ENCODE data around the gene TNFRSF6B.

TNFRSF6B gene

GRCh38 chr20:63690898-63691710 lies 5.3 kb upstream of the TNFRSF6B start:
- no peak for DNase-seq
- H3K36me3 ChIP-seq = peaks cover 2% of the 10 kb centered on the region
- H3K27me3 ChIP-seq = no peaks in the 10 kb centered on the region
- H3K9me3 ChIP-seq = no peaks in the 10 kb centered on the region
- H3K4me1 ChIP-seq = no peaks in the 10 kb centered on the region
- TF ChIP-seq CTCF (IDR thresholded peaks at IDR 0.05; ENCODE audit: low read depth, low read length) = no peak
- no peak overlapping the region for H3K4me3 ChIP-seq (ENCODE audit: low read depth, low read length)

GRCh38 chr20:63691711-63692435 lies 4.6 kb upstream of the TNFRSF6B start:
- no peak for DNase-seq
- Histone ChIP-seq H3K36me3 (no peaks in the 10 kb centered on the region; the same call in 1 of the 2 replicates), H3K27me3 (no peaks in the 10 kb centered on the region), H3K4me1 (peaks cover 4% of the 10 kb centered on the region), H3K4me3 (ENCODE audit: low read depth, low read length) (no peak overlapping the region), H3K9me3 (no peaks in the 10 kb centered on the region)
- no peak for TF ChIP-seq CTCF (IDR thresholded peaks at IDR 0.05; ENCODE audit: low read depth, low read length)

GRCh38 chr20:63692436-63693082 lies 3.9 kb upstream of the TNFRSF6B start:
- Histone ChIP-seq H3K9me3 (no peaks in the 10 kb centered on the region), H3K4me1 (peaks cover 10% of the 10 kb centered on the region), H3K27me3 (no peaks in the 10 kb centered on the region), H3K4me3 (ENCODE audit: low read depth, low read length) (no peak overlapping the region), H3K36me3 (no peaks in the 10 kb centered on the region; the same call in 1 of the 2 replicates)
- TF ChIP-seq CTCF (IDR thresholded peaks at IDR 0.05; ENCODE audit: low read depth, low read length) = no peak
- DNase-seq = no peak

- TF ChIP-seq CTCF (IDR thresholded peaks at IDR 0.05; ENCODE audit: low read depth, low read length) = no peak
- Histone ChIP-seq H3K36me3 (no peaks in the 10 kb centered on the region; the same call in 1 of the 2 replicates), H3K27me3 (no peaks in the 10 kb centered on the region), H3K9me3 (no peaks in the 10 kb centered on the region), H3K4me3 (ENCODE audit: low read depth, low read length) (no peak overlapping the region), H3K4me1 (peaks cover 17% of the 10 kb centered on the region)
- no peak for DNase-seq
These were observed 3.2 kb upstream of the TNFRSF6B start for GRCh38 chr20:63693083-63693732.

- no peaks in the 10 kb centered on the region for H3K9me3 ChIP-seq
- no peak for TF ChIP-seq CTCF (IDR thresholded peaks at IDR 0.05; ENCODE audit: low read depth, low read length)
- peaks cover 24% of the 10 kb centered on the region for H3K4me1 ChIP-seq
- no peaks in the 10 kb centered on the region for H3K27me3 ChIP-seq
- H3K36me3 ChIP-seq = no peaks in the 10 kb centered on the region
- no peak overlapping the region for H3K4me3 ChIP-seq (ENCODE audit: low read depth, low read length)
- DNase-seq = no peak
These were observed 2.5 kb upstream of the TNFRSF6B start for GRCh38 chr20:63693733-63694583.

Data from BE2C (cell line).